ENCODE results near the gene INHBE.
"Not testable (repeated sequence)": the region's sequence is repeated elsewhere in the genome, so short reads cannot be mapped to it uniquely, and the experiment has no call there.

The INHBE gene

DNA sequence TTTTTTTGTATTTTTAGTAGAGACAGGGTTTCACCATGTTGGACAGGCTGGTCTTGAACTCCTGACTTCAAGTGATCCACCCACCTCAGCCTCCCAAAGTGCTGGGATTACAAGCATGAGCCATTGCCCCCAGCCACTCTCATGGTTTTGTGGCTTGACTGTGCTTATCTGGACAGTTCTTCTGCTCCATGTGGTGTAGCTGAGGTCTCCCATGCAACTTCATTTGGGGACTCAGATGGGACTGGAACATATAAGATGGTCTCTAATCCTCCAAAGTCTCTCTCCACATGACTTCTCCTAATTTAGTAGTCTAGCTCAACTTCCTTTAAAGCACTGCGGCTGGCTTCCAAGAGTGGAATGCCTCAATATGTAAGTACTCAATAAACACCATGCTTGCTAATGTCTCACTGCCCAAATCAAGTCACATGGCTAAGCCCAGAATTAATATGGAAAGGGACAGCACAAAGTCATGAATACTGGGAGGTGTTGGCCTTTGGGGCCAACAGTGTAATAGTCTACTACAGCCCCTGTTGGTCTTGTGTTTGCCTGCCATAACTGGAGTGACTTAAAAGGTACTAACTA is 13.2 kb upstream of the INHBE start:
- H3K4me3 ChIP-seq (ENCODE audit: control insufficient read depth, low read depth, low read length): no peak overlapping the region
- no peak for DNase-seq (ENCODE audit: low read depth)
- no peak for TF ChIP-seq CTCF (IDR thresholded peaks at IDR 0.05; ENCODE audit: control insufficient read depth, insufficient read depth, low read depth, low read length, missing control alignments)

GRCh38 chr12:57444337-57444736 is 10.8 kb upstream of the INHBE start:
- not testable (repeated sequence) for H3K4me3 ChIP-seq (ENCODE audit: control insufficient read depth, low read depth, low read length); DNase-seq (ENCODE audit: low read depth)

DNA sequence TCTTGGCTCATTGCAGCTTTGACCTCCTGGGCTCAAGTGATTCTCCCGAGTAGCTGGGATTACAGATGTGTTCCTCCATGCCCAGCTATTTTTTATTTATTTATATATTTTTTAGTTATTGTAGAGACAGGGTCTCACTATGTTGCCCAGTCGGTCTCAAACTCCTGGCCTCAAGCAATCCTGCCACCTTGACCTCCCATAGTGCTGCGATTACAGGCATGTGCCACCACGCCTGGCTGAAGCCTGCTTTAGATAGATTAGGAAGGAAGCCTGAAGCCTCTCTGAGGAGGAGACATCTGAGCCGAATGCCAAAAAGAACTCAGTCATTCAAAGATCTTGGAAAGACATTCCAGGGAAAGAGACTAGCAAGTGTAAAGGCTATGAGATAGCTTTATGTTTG is 10.4 kb upstream of the INHBE start:
- DNase-seq (ENCODE audit: low read depth): no peak
- TF ChIP-seq CTCF (IDR thresholded peaks at IDR 0.05; ENCODE audit: control insufficient read depth, insufficient read depth, low read depth, low read length, missing control alignments): no peak
- no peak overlapping the region for H3K4me3 ChIP-seq (ENCODE audit: control insufficient read depth, low read depth, low read length)

- no peak for TF ChIP-seq CTCF (IDR thresholded peaks at IDR 0.05; ENCODE audit: control insufficient read depth, insufficient read depth, low read depth, low read length, missing control alignments)
- no peak for DNase-seq (ENCODE audit: low read depth)
- H3K4me3 ChIP-seq (ENCODE audit: control insufficient read depth, low read depth, low read length): no peak overlapping the region
These were observed 8.7 kb upstream of the INHBE start for GRCh38 chr12:57446292-57446960.

DNA sequence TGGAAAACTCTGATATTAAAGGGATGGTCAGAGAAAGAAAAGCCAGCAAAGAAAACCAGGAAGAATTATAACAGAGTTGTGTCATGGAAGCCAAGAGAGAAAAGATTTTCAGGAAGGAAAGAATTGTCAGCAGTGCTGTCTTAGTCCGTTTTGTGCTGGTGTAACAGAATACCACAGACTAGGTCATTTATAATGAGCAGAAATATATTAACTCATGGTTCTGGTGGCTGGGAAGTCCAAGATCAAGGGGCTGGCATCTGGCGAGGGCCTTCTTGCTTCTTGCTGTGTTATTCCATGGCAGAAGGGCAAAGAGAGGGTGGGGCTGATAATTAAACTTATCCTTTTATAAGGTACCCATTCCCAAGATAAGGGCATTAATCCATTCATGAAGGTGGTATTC is 6.4 kb upstream of the INHBE start:
- H3K4me3 ChIP-seq (ENCODE audit: control insufficient read depth, low read depth, low read length): no peak overlapping the region
- no peak for TF ChIP-seq CTCF (IDR thresholded peaks at IDR 0.05; ENCODE audit: control insufficient read depth, insufficient read depth, low read depth, low read length, missing control alignments)
- no peak for DNase-seq (ENCODE audit: low read depth)

DNA sequence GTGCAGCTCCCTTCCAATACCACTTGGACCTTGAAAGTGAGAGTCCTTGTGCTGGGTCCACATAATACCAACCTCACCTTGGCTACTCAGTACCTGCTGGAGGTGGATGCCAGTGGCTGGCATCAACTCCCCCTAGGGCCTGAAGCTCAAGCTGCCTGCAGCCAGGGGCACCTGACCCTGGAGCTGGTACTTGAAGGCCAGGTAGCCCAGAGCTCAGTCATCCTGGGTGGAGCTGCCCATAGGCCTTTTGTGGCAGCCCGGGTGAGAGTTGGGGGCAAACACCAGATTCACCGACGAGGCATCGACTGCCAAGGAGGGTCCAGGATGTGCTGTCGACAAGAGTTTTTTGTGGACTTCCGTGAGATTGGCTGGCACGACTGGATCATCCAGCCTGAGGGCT is 5.7 kb upstream of the INHBE start:
- no peak for DNase-seq (ENCODE audit: low read depth)
- no peak overlapping the region for H3K4me3 ChIP-seq (ENCODE audit: control insufficient read depth, low read depth, low read length)
- no peak for TF ChIP-seq CTCF (IDR thresholded peaks at IDR 0.05; ENCODE audit: control insufficient read depth, insufficient read depth, low read depth, low read length, missing control alignments)

DNA sequence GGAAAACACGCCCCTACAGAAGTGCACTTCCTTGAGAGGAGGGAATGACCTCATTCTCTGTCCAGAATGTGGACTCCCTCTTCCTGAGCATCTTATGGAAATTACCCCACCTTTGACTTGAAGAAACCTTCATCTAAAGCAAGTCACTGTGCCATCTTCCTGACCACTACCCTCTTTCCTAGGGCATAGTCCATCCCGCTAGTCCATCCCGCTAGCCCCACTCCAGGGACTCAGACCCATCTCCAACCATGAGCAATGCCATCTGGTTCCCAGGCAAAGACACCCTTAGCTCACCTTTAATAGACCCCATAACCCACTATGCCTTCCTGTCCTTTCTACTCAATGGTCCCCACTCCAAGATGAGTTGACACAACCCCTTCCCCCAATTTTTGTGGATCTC is 5.0 kb upstream of the INHBE start:
- no peak overlapping the region for H3K4me3 ChIP-seq (ENCODE audit: control insufficient read depth, low read depth, low read length)
- no peak for TF ChIP-seq CTCF (IDR thresholded peaks at IDR 0.05; ENCODE audit: control insufficient read depth, insufficient read depth, low read depth, low read length, missing control alignments)
- no peak for DNase-seq (ENCODE audit: low read depth)
